Mesendoderm (in vitro differentiated cells): ENCODE results near the gene AKAP1.

Experiments used
- DNase-seq: peaks from one replicate; pipeline ENCODE4 v3.0.0; 2013
- H2AK5ac ChIP-seq: 2 replicates; pipeline ENCODE4 v1.6.1; 2013; ENCODE audit warnings: low read length, inconsistent platforms
- H2BK120ac ChIP-seq: 2 replicates; pipeline ENCODE4 v1.6.1; 2013; ENCODE audit warnings: low read depth, mild to moderate bottlenecking, low read length, moderate library complexity, mixed read lengths
- H2BK15ac ChIP-seq: replicated peaks from 2 replicates; pipeline ENCODE4 v1.6.1; 2013; ENCODE audit warnings: low read depth, mild to moderate bottlenecking, moderate library complexity
- H2BK5ac ChIP-seq: 2 replicates; pipeline ENCODE4 v1.6.1; 2013; ENCODE audit warnings: low read length, inconsistent platforms
- H3K18ac ChIP-seq: 2 replicates; pipeline ENCODE4 v1.6.1; 2013; ENCODE audit warnings: mild to moderate bottlenecking, low read length, mixed read lengths
- H3K23ac ChIP-seq: one replicate; pipeline ENCODE4 v1.6.1; 2013; ENCODE audit warnings: low read length
- H3K27ac ChIP-seq: 2 replicates; pipeline ENCODE4 v1.5.1; 2013; ENCODE audit warnings: low read depth, mild to moderate bottlenecking, inconsistent platforms, low read length, moderate library complexity
- H3K27me3 ChIP-seq: 2 replicates; pipeline ENCODE4 v1.6.1; 2013; ENCODE audit warnings: low read length, control low read depth, mild to moderate bottlenecking, inconsistent platforms; ENCODE audit not compliant: insufficient read depth, poor library complexity
- H3K36me3 ChIP-seq: 2 replicates; pipeline ENCODE4 v1.6.1; 2013; ENCODE audit warnings: low read length, inconsistent platforms; ENCODE audit not compliant: control insufficient read depth, insufficient read depth
- H3K4ac ChIP-seq: one replicate; pipeline ENCODE4 v1.6.1; 2013; ENCODE audit warnings: low read depth, mild to moderate bottlenecking, low read length, moderate library complexity
- H3K4me1 ChIP-seq: 2 replicates; pipeline ENCODE4 v1.6.1; 2013; ENCODE audit warnings: low read depth, low read length, inconsistent platforms; ENCODE audit not compliant: control insufficient read depth
- H3K4me2 ChIP-seq: 2 replicates; pipeline ENCODE4 v1.6.1; 2013; ENCODE audit warnings: low read length
- H3K4me3 ChIP-seq: 2 replicates; pipeline ENCODE4 v1.5.1; 2013; ENCODE audit warnings: mild to moderate bottlenecking, low read length
- H3K56ac ChIP-seq: one replicate; pipeline ENCODE4 v1.6.1; 2013; ENCODE audit warnings: low read length
- H3K79me1 ChIP-seq: 2 replicates; pipeline ENCODE4 v1.6.1; 2013; ENCODE audit warnings: low read length, inconsistent platforms
- H3K79me2 ChIP-seq: 2 replicates; pipeline ENCODE4 v1.6.1; 2013; ENCODE audit warnings: mild to moderate bottlenecking, low read length; ENCODE audit not compliant: control insufficient read depth, insufficient read depth
- H3K9ac ChIP-seq: 2 replicates; pipeline ENCODE4 v1.6.1; 2013; ENCODE audit warnings: low read length, inconsistent platforms
- H4K5ac ChIP-seq: one replicate; pipeline ENCODE4 v1.6.1; 2013; ENCODE audit warnings: low read length
- H4K8ac ChIP-seq: one replicate; pipeline ENCODE4 v1.6.1; 2013; ENCODE audit warnings: low read depth, mild to moderate bottlenecking, control low read depth, low read length, moderate library complexity
- WGBS: extraction: QIAGEN DNeasy Blood & Tissue Kit; methylation state at CpG from one replicate; pipeline ENCODE4 v1.1.7; 2013; ENCODE audit warnings: low lambda C conversion rate, missing lambda C conversion rate; ENCODE audit not compliant: insufficient coverage; ENCODE audit errors: extremely low coverage; 5-methylcytosine and 5-hydroxymethylcytosine counted together

AKAP1 gene

GRCh38 chr17:57043276-57043675 lies 41.8 kb upstream of the AKAP1 start:
- no peak overlapping the region for H3K27ac ChIP-seq
- WGBS, result no CpG with 5 or more reads among the region's 4 CpGs
- DNase-seq, result no peak

GRCh38 chr17:57044976-57045867 lies 39.8 kb upstream of the AKAP1 start:
- Histone ChIP-seq H3K18ac (no peak overlapping the region), H2BK5ac (no peak overlapping the region), H3K56ac (no peak overlapping the region), H4K5ac (no peak overlapping the region), H3K9ac (no peak overlapping the region), H3K4ac (no peak overlapping the region), H3K79me1 (no peaks in the 10 kb centered on the region), H2AK5ac (no peak overlapping the region), H3K4me2 (no peak overlapping the region), H2BK120ac (no peak overlapping the region), H3K79me2 (no peaks in the 10 kb centered on the region), H3K27me3 (no peaks in the 10 kb centered on the region), H4K8ac (no peak overlapping the region), H3K36me3 (no peaks in the 10 kb centered on the region), H3K4me3 (no peak overlapping the region), H2BK15ac (no peak overlapping the region), H3K4me1 (no peaks in the 10 kb centered on the region), H3K23ac (no peak overlapping the region), H3K27ac (no peak overlapping the region)
- no CpG with 5 or more reads among the region's 49 CpGs for WGBS
- DNase-seq, result no peak

More at GRCh38 chr17:57043276-57043675, 41.8 kb upstream of the AKAP1 start:
- no peaks in the 10 kb centered on the region for H3K4me1 ChIP-seq
- H2BK15ac ChIP-seq, result no peak overlapping the region
- no peak overlapping the region for H4K5ac ChIP-seq
- no peak overlapping the region for H3K4ac ChIP-seq
- H2BK5ac ChIP-seq, result no peak overlapping the region
- no peak overlapping the region for H2AK5ac ChIP-seq
- no peak overlapping the region for H3K4me3 ChIP-seq
- no peaks in the 10 kb centered on the region for H3K79me1 ChIP-seq
- H3K9ac ChIP-seq, result no peak overlapping the region
- no peak overlapping the region for H3K56ac ChIP-seq
- no peak overlapping the region for H3K18ac ChIP-seq
- H3K79me2 ChIP-seq, result no peaks in the 10 kb centered on the region
- H2BK120ac ChIP-seq, result no peak overlapping the region
- H3K27me3 ChIP-seq, result no peaks in the 10 kb centered on the region
- H3K36me3 ChIP-seq, result no peaks in the 10 kb centered on the region
- no peak overlapping the region for H4K8ac ChIP-seq
- no peak overlapping the region for H3K4me2 ChIP-seq
- H3K23ac ChIP-seq, result no peak overlapping the region

GRCh38 chr17:57045868-57046704 lies 39.0 kb upstream of the AKAP1 start:
- Histone ChIP-seq H2AK5ac (no peak overlapping the region), H3K27ac (no peak overlapping the region), H3K4me1 (no peaks in the 10 kb centered on the region), H2BK15ac (no peak overlapping the region), H2BK120ac (no peak overlapping the region), H4K5ac (no peak overlapping the region), H3K18ac (no peak overlapping the region), H2BK5ac (no peak overlapping the region), H3K56ac (no peak overlapping the region), H3K79me2 (no peaks in the 10 kb centered on the region), H3K4ac (no peak overlapping the region), H3K4me3 (no peak overlapping the region), H3K27me3 (no peaks in the 10 kb centered on the region), H3K23ac (no peak overlapping the region), H3K36me3 (no peaks in the 10 kb centered on the region), H4K8ac (no peak overlapping the region), H3K9ac (no peak overlapping the region), H3K79me1 (no peaks in the 10 kb centered on the region), H3K4me2 (no peak overlapping the region)
- DNase-seq, result no peak
- no CpG with 5 or more reads among the region's 69 CpGs for WGBS

- no peak overlapping the region for H3K18ac ChIP-seq
- no peak overlapping the region for H3K9ac ChIP-seq
- no peak overlapping the region for H3K4ac ChIP-seq
- H3K23ac ChIP-seq, result no peak overlapping the region
- no peak overlapping the region for H2BK15ac ChIP-seq
- DNase-seq, result no peak
- H2AK5ac ChIP-seq, result no peak overlapping the region
- H4K8ac ChIP-seq, result no peak overlapping the region
- no peak overlapping the region for H2BK5ac ChIP-seq
- no peak overlapping the region for H3K4me3 ChIP-seq
- no peaks in the 10 kb centered on the region for H3K27me3 ChIP-seq
- no peak overlapping the region for H3K4me2 ChIP-seq
- H3K27ac ChIP-seq, result no peak overlapping the region
- no peak overlapping the region for H2BK120ac ChIP-seq
- H4K5ac ChIP-seq, result no peak overlapping the region
- H3K36me3 ChIP-seq, result no peaks in the 10 kb centered on the region
- no peaks in the 10 kb centered on the region for H3K79me2 ChIP-seq
- no CpG with 5 or more reads among the region's 18 CpGs for WGBS
- H3K56ac ChIP-seq, result no peak overlapping the region
- H3K79me1 ChIP-seq, result no peaks in the 10 kb centered on the region
- H3K4me1 ChIP-seq, result no peaks in the 10 kb centered on the region
These were observed 38.3 kb upstream of the AKAP1 start for GRCh38 chr17:57046749-57047148.

- H3K4me3 ChIP-seq, result no peak overlapping the region
- H3K36me3 ChIP-seq, result no peaks in the 10 kb centered on the region
- H3K4me2 ChIP-seq, result no peak overlapping the region
- no peaks in the 10 kb centered on the region for H3K4me1 ChIP-seq
- no peaks in the 10 kb centered on the region for H3K79me1 ChIP-seq
- H2BK120ac ChIP-seq, result no peak overlapping the region
- H3K18ac ChIP-seq, result no peak overlapping the region
- H2BK15ac ChIP-seq, result no peak overlapping the region
- no peaks in the 10 kb centered on the region for H3K79me2 ChIP-seq
- no peak overlapping the region for H3K4ac ChIP-seq
- H3K23ac ChIP-seq, result no peak overlapping the region
- H4K8ac ChIP-seq, result no peak overlapping the region
- no peaks in the 10 kb centered on the region for H3K27me3 ChIP-seq
- H4K5ac ChIP-seq, result no peak overlapping the region
- no peak overlapping the region for H3K27ac ChIP-seq
- WGBS, result no CpG with 5 or more reads among the region's 2 CpGs
- H3K9ac ChIP-seq, result no peak overlapping the region
- DNase-seq, result no peak
- no peak overlapping the region for H2BK5ac ChIP-seq
- H3K56ac ChIP-seq, result no peak overlapping the region
- no peak overlapping the region for H2AK5ac ChIP-seq
These were observed 37.0 kb upstream of the AKAP1 start for GRCh38 chr17:57048096-57048495.
